Limb (tissue), 2 donors: ENCODE measurements around the gene RASL11B.

Experiments used
- DNase-seq, 2 donors: peaks; one replicate each; pipeline ENCODE4 v3.0.0-alpha.2; 2016; ENCODE audit errors: extremely low spot score in 2 of 2

The RASL11B gene

DNA sequence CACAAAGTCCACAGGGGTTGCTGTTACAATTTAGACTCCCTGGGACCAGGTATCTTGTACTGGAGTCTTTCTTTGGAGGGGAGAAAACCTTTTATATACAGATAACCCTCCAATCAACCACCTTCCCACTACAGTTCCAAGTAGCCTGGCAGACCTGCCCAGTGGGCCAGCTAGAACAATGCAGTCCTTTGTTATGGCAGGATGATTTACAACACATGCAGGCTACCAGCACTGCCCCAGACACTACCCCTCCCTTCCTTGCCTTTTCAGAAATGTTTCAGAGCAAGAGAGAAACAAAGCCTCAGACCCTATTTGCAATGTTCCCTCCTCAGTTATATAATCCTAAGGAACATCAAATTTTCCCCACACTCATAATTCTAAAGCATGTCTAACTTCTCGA lies 11.1 kb downstream of the RASL11B start:
- no peak for DNase-seq

- DNase-seq, result no peak
Measured at GRCh38 chr4:52873861-52874343, 11.8 kb downstream of the RASL11B start.

GRCh38 chr4:52874948-52875347 lies 12.8 kb downstream of the RASL11B start:
- DNase-seq, result no peak

GRCh38 chr4:52876069-52876468 lies 14.0 kb downstream of the RASL11B start:
- no peak for DNase-seq

DNA sequence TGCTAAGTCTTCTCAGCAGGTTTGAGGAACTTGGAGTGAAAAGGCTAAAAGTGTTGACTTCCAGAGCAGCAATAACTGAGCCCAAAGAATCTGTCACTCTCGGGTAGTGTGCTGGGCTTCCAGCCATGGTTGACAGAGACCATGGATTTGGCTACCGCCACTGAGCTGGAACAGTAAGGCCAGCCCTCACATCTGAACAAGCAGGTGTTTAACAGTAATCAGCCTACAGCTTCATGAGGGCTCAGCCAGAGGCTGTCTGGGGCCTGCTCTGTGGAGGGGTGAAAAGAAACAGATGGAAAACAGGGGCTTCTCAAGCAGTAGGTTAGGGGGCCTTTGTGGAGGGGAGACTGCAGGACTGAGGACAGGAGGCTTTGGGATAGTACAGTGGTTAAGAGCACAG lies 14.9 kb downstream of the RASL11B start:
- DNase-seq, result no peak

GRCh38 chr4:52877694-52878093 lies 15.6 kb downstream of the RASL11B start:
- DNase-seq, result no peak

- DNase-seq, result no peak
Measured at GRCh38 chr4:52879471-52879870, 17.4 kb downstream of the RASL11B start.

- DNase-seq, result no peak
Measured at GRCh38 chr4:52880994-52881393, 18.9 kb downstream of the RASL11B start.

DNA sequence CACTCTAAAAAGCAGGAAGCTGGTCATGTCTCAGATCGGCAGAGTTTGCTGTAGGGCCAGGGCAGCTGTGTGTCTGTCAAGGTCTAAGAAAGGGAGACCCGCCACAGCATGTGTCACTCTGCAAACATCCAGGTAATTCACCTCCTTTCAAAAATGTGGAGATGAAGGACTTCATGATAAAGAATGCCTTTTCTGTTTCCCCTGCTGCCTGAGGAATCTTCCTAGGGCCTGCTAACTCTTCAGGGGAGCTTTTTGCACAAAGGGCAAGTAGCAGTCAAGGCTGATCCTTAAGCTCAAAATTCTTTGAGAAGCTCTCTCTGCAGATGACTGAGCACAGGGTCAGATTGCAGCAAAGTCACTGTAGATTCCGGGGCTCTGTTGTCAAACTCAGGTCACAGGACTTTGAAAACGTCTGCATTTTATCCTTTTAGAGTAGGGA lies 21.1 kb downstream of the RASL11B start:
- no peak for DNase-seq

- DNase-seq, result no peak
Measured at GRCh38 chr4:52883707-52884669, 21.9 kb downstream of the RASL11B start.

DNA sequence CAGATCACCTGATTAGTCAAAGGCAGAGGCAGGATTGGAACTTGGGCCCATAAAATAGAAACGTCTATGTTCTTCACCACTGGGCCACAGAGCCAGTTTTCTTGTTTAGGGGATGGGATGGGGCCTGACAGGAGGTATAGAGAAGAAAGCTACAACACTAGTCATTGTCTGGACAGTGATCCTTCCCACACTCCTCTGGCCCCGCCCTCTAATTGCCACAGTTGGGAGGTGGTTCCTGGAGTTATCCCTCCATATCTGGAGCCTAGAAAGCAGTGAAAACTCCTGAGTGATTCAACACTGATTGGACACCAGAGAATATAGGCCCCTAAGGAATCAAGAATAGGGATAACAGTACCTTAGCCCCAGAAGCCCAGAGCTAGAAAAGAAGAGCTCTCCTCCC lies 22.9 kb downstream of the RASL11B start:
- DNase-seq, result no peak

- no peak for DNase-seq
Measured at GRCh38 chr4:52889354-52889753, 27.2 kb downstream of the RASL11B start.

GRCh38 chr4:52889778-52890520 lies 27.8 kb downstream of the RASL11B start:
- peak in 1 of 2 donors; percentile 69 for DNase-seq

GRCh38 chr4:52890521-52890791 lies 28.3 kb downstream of the RASL11B start:
- DNase-seq, result no peak

GRCh38 chr4:52891743-52892142 lies 29.6 kb downstream of the RASL11B start:
- DNase-seq, result no peak

DNA sequence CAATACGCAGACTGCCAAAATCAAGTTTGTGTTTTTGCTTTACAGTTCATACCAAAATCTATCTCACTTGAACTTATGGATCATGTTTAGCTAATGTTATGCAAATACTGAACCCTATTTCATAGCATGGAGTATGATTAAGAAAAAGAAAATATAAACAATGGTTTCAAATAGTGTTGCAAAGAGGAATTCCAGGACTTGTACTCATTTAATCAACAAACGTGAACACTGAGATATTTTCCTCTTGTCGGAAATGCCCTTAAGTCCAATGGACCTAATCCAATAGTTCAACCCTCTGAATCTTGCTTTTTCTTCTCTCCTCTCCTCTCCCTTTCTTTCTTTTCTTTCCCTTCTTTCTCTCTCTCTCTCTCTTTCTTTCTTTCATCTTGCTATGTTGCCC lies 30.8 kb downstream of the RASL11B start:
- DNase-seq, result no peak

DNA sequence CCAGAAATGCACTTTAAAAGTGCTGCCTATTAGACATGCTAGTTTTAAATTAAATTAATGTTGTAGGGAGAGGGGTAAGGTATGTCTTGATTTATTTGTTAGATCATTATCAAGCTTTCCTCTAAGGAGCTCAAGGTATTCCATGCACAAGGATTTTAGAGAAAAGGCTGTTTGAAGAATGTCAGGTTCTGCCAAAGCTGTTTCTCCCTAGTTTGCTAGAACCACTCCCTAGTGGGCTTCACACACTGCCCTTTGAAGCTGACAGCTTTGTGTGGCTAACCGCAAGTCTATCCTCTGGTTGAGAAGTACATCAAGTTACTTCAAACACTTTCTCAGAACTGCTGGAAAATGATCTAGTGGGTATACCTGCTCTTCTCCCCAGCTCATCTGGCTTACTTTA lies 32.3 kb downstream of the RASL11B start:
- peak in 1 of 2 donors; percentile 27 for DNase-seq

GRCh38 chr4:52903273-52903672 lies 41.2 kb downstream of the RASL11B start:
- DNase-seq, result no peak

- no peak for DNase-seq
Measured at GRCh38 chr4:52904421-52904820, 42.3 kb downstream of the RASL11B start.

DNA sequence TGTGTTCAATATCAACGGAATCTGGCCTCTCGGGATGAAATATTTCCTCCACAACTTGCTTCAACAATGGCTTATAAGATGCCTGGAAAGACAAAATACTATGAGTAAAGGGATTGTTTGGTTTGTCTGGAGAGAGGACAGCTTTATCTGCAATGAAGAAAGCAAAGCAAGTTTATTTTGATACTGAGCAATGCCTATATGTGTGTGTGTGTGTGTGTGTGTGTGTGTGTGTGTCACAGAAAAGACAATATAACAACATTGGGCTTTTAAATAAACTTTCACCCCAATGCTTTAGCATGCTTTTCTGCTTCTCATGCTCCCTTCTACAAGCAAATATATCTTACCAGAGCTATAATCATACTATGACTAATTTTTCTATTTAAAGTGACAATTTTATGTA lies 45.4 kb downstream of the RASL11B start:
- DNase-seq, result no peak

- DNase-seq, result no peak
Measured at GRCh38 chr4:52910115-52910514, 48.0 kb downstream of the RASL11B start.

DNA sequence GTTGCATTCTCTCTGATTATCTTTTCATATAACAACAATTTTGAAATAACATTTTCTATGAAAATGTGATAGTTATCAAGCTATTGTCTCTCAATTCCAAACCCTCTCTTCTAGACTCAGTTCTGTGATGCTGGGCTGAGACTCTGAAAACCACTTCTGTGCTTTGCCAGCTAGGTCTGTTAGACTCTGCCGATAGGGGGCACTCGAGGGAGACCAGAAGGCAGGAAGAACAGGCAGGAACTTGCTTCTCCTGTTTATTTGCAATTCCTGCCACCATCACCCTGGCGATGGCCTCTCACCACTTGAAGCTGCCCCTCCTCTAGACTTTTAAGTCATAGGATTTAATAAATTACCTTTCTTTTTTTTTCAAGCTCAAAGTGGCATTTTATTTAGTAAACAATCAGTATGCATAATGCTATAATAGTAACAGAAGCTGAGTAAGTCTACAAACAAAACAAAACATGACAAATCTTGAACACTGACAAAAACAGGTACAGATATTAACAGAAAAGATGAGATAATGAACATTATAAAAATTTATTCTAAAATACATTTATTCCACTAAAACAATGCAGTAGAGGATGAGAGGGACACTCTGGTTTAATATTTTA lies 49.7 kb downstream of the RASL11B start:
- peak in 1 of 2 donors; percentile 62 for DNase-seq
